Duodenal mucosa (tissue), 2 donors: ENCODE data around the gene FGF7.
"Not testable (repeated sequence)": the region's sequence is repeated elsewhere in the genome, so short reads cannot be mapped to it uniquely, and the experiment has no call there.

Experiments
- H3K27ac ChIP-seq: one replicate; pipeline ENCODE4 v1.7.0; 2013; ENCODE audit warnings: low read depth, low read length
- H3K27me3 ChIP-seq, 2 donors: one replicate each; pipeline ENCODE4 v1.7.0; 2013; ENCODE audit warnings: low read length in 2 of 2, control low read depth in 1 of 2; ENCODE audit not compliant: insufficient read depth in 2 of 2, control insufficient read depth in 1 of 2
- H3K36me3 ChIP-seq, 2 donors: one replicate each; pipeline ENCODE4 v1.7.0; 2013; ENCODE audit warnings: low read length in 2 of 2, control low read depth in 1 of 2; ENCODE audit not compliant: insufficient read depth in 2 of 2, control insufficient read depth in 1 of 2
- H3K4me1 ChIP-seq, 2 donors: one replicate each; pipeline ENCODE4 v1.7.0; 2013; ENCODE audit warnings: low read length in 2 of 2, control low read depth in 1 of 2; ENCODE audit not compliant: insufficient read depth in 2 of 2, control insufficient read depth in 1 of 2
- H3K4me3 ChIP-seq, 2 donors: one replicate each; pipeline ENCODE4 v1.7.0; 2013; ENCODE audit warnings: low read length in 2 of 2, low read depth in 1 of 2
- H3K9ac ChIP-seq, 2 donors: one replicate each; pipeline ENCODE4 v1.7.0; 2013; ENCODE audit warnings: low read length in 2 of 2, low read depth in 1 of 2
- H3K9me3 ChIP-seq, 2 donors: one replicate each; pipeline ENCODE4 v1.7.0; 2013; ENCODE audit warnings: low read length in 2 of 2, control low read depth in 1 of 2; ENCODE audit not compliant: control insufficient read depth in 1 of 2

Gene FGF7

DNA sequence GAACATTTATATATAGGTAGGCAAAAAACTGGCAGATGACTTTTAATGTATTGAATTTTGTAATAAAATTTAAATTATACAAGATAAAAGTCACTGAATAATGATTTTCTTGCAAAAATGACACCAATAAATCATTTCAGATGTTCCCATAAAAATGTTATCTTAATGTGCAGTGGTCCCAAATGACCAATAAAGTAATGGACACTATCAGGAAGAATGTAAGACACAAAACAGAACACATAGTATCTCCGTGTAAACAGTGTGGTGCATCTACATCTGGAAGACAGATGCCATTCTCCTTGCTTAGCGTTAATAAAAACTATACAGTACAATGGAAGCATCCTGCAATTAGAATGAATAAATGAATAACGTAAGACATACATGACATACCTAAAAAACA is 41.5 kb downstream of the FGF7 start:
- Histone ChIP-seq H3K4me1 (peaks cover 0 to 2% of the 10 kb centered on the region in 2 donors), H3K4me3 (no peak overlapping the region), H3K27me3 (no peaks in the 10 kb centered on the region), H3K36me3 (no peaks in the 10 kb centered on the region), H3K27ac (no peak overlapping the region), H3K9me3 (no peaks in the 10 kb centered on the region), H3K9ac (no peak overlapping the region)

DNA sequence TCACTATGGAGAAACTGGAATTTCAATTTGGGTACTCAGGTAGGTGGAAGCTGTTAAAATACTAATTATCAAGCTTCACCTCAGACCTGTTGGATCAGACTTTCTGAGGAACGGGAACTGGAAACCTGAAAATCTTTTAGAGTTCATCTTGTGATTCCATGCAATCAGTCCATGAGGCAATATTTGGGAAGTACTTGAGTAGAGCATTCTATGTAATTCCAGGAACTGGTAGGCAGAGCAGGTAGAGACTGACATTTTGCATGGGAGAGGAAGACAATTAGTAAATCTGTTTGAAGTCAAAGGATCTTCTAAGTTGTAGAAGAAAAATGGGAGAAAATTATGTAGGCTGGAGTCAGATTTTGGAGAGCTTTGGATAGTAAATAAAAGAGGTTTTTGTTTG is 43.1 kb downstream of the FGF7 start:
- Histone ChIP-seq H3K4me1 (peaks cover 0 to 2% of the 10 kb centered on the region in 2 donors), H3K9me3 (no peaks in the 10 kb centered on the region), H3K36me3 (no peaks in the 10 kb centered on the region), H3K9ac (no peak overlapping the region), H3K27me3 (no peaks in the 10 kb centered on the region), H3K27ac (no peak overlapping the region), H3K4me3 (no peak overlapping the region)

DNA sequence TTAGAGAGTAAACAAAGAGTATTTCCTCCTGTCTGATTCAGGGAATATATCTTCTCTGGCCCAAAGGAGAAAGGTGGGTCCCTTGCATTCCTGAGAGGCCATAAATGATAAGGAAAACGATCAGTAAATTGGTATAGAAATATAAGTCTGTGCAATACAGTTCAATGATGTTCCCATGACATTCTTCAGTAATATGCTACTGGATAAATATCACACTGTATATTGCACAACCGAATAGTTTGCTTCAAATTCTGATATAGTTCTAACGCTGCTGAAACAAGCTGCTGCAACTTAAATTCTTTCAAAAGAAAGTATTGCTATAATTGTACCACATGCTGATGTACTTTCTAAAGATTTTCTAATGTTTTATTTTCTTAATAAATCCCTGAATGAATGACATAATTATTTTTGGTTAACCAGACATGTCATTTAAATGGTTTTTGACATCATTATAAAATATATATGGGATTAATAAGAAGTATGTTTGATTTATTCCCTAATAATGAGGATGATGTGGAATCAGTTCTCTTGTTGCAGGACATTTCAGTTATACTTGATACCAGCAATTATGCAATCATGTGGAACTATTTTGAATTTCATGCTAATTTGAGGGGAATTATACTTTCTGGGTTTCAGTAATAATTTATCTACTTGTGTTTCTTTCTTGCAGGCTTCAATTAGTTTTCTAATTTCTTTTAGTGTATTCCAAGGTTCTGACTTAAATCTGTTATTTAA is 44.9 kb downstream of the FGF7 start:
- H3K9me3 ChIP-seq = no peaks in the 10 kb centered on the region
- H3K36me3 ChIP-seq = no peaks in the 10 kb centered on the region
- no peak overlapping the region for H3K27ac ChIP-seq
- no peak overlapping the region for H3K4me3 ChIP-seq
- no peaks in the 10 kb centered on the region for H3K4me1 ChIP-seq
- H3K9ac ChIP-seq = no peak overlapping the region
- no peaks in the 10 kb centered on the region for H3K27me3 ChIP-seq

DNA sequence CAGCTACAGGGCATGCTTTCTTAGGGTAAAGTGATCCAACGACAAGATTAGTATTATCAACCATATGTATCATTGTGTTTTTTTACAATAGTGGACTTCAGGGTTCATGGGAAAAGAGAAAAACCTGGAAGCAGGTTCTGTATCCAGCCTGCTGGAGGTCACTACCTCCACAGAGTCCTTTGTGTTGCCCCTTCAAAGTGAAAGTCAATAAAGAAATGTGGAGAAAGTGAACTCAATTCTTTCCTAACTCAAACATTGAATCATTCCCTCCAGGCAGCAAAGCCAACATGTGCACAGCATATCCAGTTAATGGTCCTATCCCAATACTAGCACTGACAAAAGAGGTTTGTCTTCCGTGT is 45.4 kb downstream of the FGF7 start:
- H3K4me3 ChIP-seq = no peak overlapping the region
- H3K4me1 ChIP-seq = no peaks in the 10 kb centered on the region
- H3K27ac ChIP-seq = no peak overlapping the region
- H3K9ac ChIP-seq = no peak overlapping the region
- H3K9me3 ChIP-seq = no peaks in the 10 kb centered on the region
- H3K27me3 ChIP-seq = no peaks in the 10 kb centered on the region
- H3K36me3 ChIP-seq = no peaks in the 10 kb centered on the region

DNA sequence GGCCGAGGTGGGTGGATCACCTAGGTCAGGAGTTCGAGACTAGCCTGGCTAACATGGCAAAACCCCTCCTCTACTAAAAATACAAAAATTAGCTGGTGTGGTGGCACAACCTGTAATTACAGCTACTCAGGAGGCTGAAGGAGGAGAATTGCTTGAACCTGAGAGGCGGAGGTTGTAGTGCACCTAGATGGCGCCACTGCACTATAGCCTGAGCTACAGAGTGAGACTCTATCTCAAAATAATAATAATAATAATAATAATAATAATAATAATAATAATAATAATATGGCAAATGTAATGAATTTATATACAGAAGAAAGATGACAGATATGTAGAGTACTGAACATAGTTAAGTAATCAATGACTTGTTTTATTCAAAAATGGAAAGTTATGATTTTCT is 48.2 kb downstream of the FGF7 start:
- H3K9me3 ChIP-seq, H3K4me3 ChIP-seq, H3K36me3 ChIP-seq, H3K27ac ChIP-seq, H3K4me1 ChIP-seq, H3K9ac ChIP-seq, H3K27me3 ChIP-seq: not testable (repeated sequence)

- no peak overlapping the region for H3K27ac ChIP-seq
- no peaks in the 10 kb centered on the region for H3K36me3 ChIP-seq
- H3K4me3 ChIP-seq = no peak overlapping the region
- no peak overlapping the region for H3K9ac ChIP-seq
- H3K27me3 ChIP-seq = no peaks in the 10 kb centered on the region
- H3K9me3 ChIP-seq = no peaks in the 10 kb centered on the region
- no peaks in the 10 kb centered on the region for H3K4me1 ChIP-seq
These were observed 48.7 kb downstream of the FGF7 start for GRCh38 chr15:49471733-49472132.

DNA sequence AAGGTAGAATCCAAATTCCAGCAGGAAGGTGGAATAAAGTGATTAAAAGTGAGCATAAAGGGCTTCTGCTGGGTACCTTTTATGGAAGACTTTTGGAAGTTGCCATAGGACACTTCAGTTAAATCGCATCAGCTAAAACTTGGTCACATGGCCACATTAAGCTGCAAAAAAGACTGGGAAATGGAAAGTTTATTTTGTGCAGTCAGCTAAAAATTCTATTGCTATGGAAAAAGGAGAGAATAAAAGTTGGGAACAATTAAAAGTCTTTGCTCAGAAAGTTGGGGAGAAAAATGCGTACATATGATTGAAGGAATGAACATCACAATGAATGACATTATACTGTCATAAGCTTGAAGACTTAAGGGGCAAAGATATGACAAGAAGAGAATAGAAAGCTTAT is 49.3 kb downstream of the FGF7 start:
- H3K27ac ChIP-seq = no peak overlapping the region

DNA sequence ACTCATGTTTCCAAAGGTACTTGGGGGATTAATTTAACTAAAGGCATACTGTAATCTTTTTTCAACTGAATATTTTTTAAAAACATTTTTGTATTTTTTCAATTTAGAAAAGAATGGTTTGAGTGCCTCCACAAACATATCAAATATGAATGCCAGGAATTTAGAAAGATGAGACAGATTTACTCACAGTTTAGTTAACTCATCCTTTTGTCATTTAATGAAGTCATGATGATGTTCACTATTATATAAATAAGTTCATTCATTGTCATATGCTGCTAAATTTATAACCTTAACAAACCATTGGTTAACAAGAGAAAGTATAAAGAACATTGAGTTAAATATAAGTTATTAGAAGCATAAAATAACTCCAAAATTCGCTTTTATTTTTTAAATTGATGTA is 50.0 kb downstream of the FGF7 start:
- Histone ChIP-seq H3K27me3 (no peaks in the 10 kb centered on the region), H3K36me3 (no peaks in the 10 kb centered on the region), H3K4me3 (no peak overlapping the region), H3K9ac (no peak overlapping the region), H3K27ac (no peak overlapping the region), H3K9me3 (no peaks in the 10 kb centered on the region), H3K4me1 (no peaks in the 10 kb centered on the region)

More for the DNA sequence above, 49.3 kb downstream of the FGF7 start:
- Histone ChIP-seq H3K36me3 (no peaks in the 10 kb centered on the region), H3K9me3 (no peaks in the 10 kb centered on the region), H3K9ac (no peak overlapping the region), H3K4me3 (no peak overlapping the region), H3K27me3 (no peaks in the 10 kb centered on the region), H3K4me1 (no peaks in the 10 kb centered on the region)

- not testable (repeated sequence) for H3K9ac ChIP-seq, H3K9me3 ChIP-seq, H3K4me1 ChIP-seq, H3K4me3 ChIP-seq, H3K27ac ChIP-seq, H3K27me3 ChIP-seq, H3K36me3 ChIP-seq
These were observed 55.0 kb downstream of the FGF7 start for GRCh38 chr15:49478021-49478420.

GRCh38 chr15:49478982-49479381 is 55.9 kb downstream of the FGF7 start:
- H3K9ac ChIP-seq, H3K27ac ChIP-seq, H3K4me1 ChIP-seq, H3K9me3 ChIP-seq, H3K4me3 ChIP-seq, H3K36me3 ChIP-seq, H3K27me3 ChIP-seq: not testable (repeated sequence)

GRCh38 chr15:49485401-49485800 is 62.4 kb downstream of the FGF7 start:
- H3K27me3 ChIP-seq, H3K36me3 ChIP-seq, H3K4me1 ChIP-seq, H3K9me3 ChIP-seq, H3K9ac ChIP-seq, H3K4me3 ChIP-seq, H3K27ac ChIP-seq: not testable (repeated sequence)
